ENCODE measurements around the gene CPA5. TPM values are rescaled to one million over a fixed set of nuclear protein-coding genes. Genes with fewer than 3 reads are reported as not detected.

Gene CPA5
- polyA plus RNA-seq, 1 experiment: 0.15 TPM

GRCh38 chr7:130409712-130410072, 65.1 kb downstream of the CPA5 start:
- TF ChIP-seq CTCF (IDR thresholded peaks at IDR 0.05; ENCODE audit: insufficient read depth, low read depth, low read length): no peak
- no peak overlapping the region for H3K4me3 ChIP-seq (ENCODE audit: low read depth, low read length)
- no peak for DNase-seq (ENCODE audit: low read depth)
- H3K27me3 ChIP-seq (ENCODE audit: control insufficient read depth, insufficient read depth, low read length): no peaks in the 10 kb centered on the region
- H3K36me3 ChIP-seq (ENCODE audit: control insufficient read depth, insufficient read depth, low read length): no peaks in the 10 kb centered on the region
- ChIA-PET POLR2A (no interaction called here), CTCF (no interaction called here)

- CTCF ChIA-PET: no interaction called here
- H3K36me3 ChIP-seq (ENCODE audit: control insufficient read depth, insufficient read depth, low read length): no peaks in the 10 kb centered on the region
- H3K4me3 ChIP-seq (ENCODE audit: low read depth, low read length): no peak overlapping the region
- no peak for TF ChIP-seq CTCF (IDR thresholded peaks at IDR 0.05; ENCODE audit: insufficient read depth, low read depth, low read length)
- no peaks in the 10 kb centered on the region for H3K27me3 ChIP-seq (ENCODE audit: control insufficient read depth, insufficient read depth, low read length)
- no peak for DNase-seq (ENCODE audit: low read depth)
- POLR2A ChIA-PET: no interaction called here
Observed at GRCh38 chr7:130410868-130411541, 66.4 kb downstream of the CPA5 start.

GRCh38 chr7:130413201-130413600, 68.6 kb downstream of the CPA5 start:
- TF ChIP-seq CTCF (IDR thresholded peaks at IDR 0.05; ENCODE audit: insufficient read depth, low read depth, low read length): no peak
- POLR2A ChIA-PET: no interaction called here

GRCh38 chr7:130415006-130415405, 70.4 kb downstream of the CPA5 start:
- ChIA-PET POLR2A (no interaction called here), CTCF (interaction anchor here (0.7 kb wide), 1 partner anchor 12 kb away, joined by 3 read pairs; no protein-coding TSS in a partner anchor)
- no peaks in the 10 kb centered on the region for H3K36me3 ChIP-seq (ENCODE audit: control insufficient read depth, insufficient read depth, low read length)
- no peaks in the 10 kb centered on the region for H3K27me3 ChIP-seq (ENCODE audit: control insufficient read depth, insufficient read depth, low read length)
- no peak overlapping the region for H3K4me3 ChIP-seq (ENCODE audit: low read depth, low read length)
- DNase-seq (ENCODE audit: low read depth): no peak
- no peak for TF ChIP-seq CTCF (IDR thresholded peaks at IDR 0.05; ENCODE audit: insufficient read depth, low read depth, low read length)

More at GRCh38 chr7:130413201-130413600, 68.6 kb downstream of the CPA5 start:
- H3K27me3 ChIP-seq (ENCODE audit: control insufficient read depth, insufficient read depth, low read length): no peaks in the 10 kb centered on the region
- DNase-seq (ENCODE audit: low read depth): no peak
- no peaks in the 10 kb centered on the region for H3K36me3 ChIP-seq (ENCODE audit: control insufficient read depth, insufficient read depth, low read length)
- no peak overlapping the region for H3K4me3 ChIP-seq (ENCODE audit: low read depth, low read length)
- CTCF ChIA-PET: interaction anchor here (1.4 kb wide), 1 partner anchor 13 kb away, joined by 3 read pairs; no protein-coding TSS in a partner anchor

- ChIA-PET CTCF (interaction anchor here (1.1 kb wide), 1 partner anchor 42 kb away, joined by 3 read pairs; no protein-coding TSS in a partner anchor), POLR2A (no interaction called here)
- no peak for TF ChIP-seq CTCF (IDR thresholded peaks at IDR 0.05; ENCODE audit: insufficient read depth, low read depth, low read length)
- Histone ChIP-seq H3K4me3 (ENCODE audit: low read depth, low read length) (no peak overlapping the region), H3K27me3 (ENCODE audit: control insufficient read depth, insufficient read depth, low read length) (no peaks in the 10 kb centered on the region), H3K36me3 (ENCODE audit: control insufficient read depth, insufficient read depth, low read length) (no peaks in the 10 kb centered on the region)
- no peak for DNase-seq (ENCODE audit: low read depth)
Observed at GRCh38 chr7:130417213-130417612, 72.6 kb downstream of the CPA5 start.

Measured in BJ (cell line).